IMR-90 (cell line): Measurements from ENCODE around the gene DDOST. TPM values are rescaled to one million over a fixed set of nuclear protein-coding genes. Genes with fewer than 3 reads are reported as not detected.

Experiments used
- ATAC-seq: fragments of 200-7000 bp; cut with Tn5 transposase; 2 replicates; pipeline ENCODE4 v1.9.1; 2020; ENCODE audit warnings: low read depth, mild to moderate bottlenecking, moderate library complexity
- BruUV-seq: library from RNA; stranded (reverse); fragments of 400-500 nt; replicated peaks from 2 replicates; lab custom pipeline; 2021; lab: Mats Ljungman, UMichigan
- CTCF ChIA-PET: fragments of 300-600 bp; formaldehyde crosslinking; extraction: SDS; loops from one replicate; lab custom pipeline; 2021; ENCODE audit warnings: antibody characterized with exemption; lab: Yijun Ruan, JAX
- POLR2A ChIA-PET: fragments of 300-600 bp; sonication (Branson Sonifier 250); formaldehyde crosslinking; loops from one replicate; lab custom pipeline; 2022; ENCODE audit warnings: antibody characterized with exemption; ENCODE audit not compliant: unreplicated experiment; lab: Charles Lee
- DNase-seq: peaks from one replicate; pipeline ENCODE4 v3.0.0; 2013
- H2AFZ ChIP-seq: replicated peaks from 2 replicates; pipeline ENCODE3; 2013; ENCODE audit warnings: low read length, mild to moderate bottlenecking; ENCODE audit not compliant: poor library complexity
- H2AK5ac ChIP-seq: 2 replicates; pipeline ENCODE4 v1.6.1; 2013; ENCODE audit warnings: low read depth, low read length, inconsistent platforms
- H2AK9ac ChIP-seq: replicated peaks from 2 replicates; pipeline ENCODE3; 2013; ENCODE audit warnings: mild to moderate bottlenecking, low read depth, low read length, moderate library complexity; ENCODE audit not compliant: poor library complexity
- H2BK120ac ChIP-seq: 2 replicates; pipeline ENCODE4 v1.6.1; 2013; ENCODE audit warnings: low read depth, low read length, inconsistent platforms
- H2BK15ac ChIP-seq: 3 replicates; pipeline ENCODE4 v1.6.1; 2013; ENCODE audit warnings: low read depth, low read length, inconsistent platforms
- H2BK20ac ChIP-seq: 2 replicates; pipeline ENCODE4 v1.6.1; 2013; ENCODE audit warnings: low read depth, mild to moderate bottlenecking, inconsistent platforms, low read length, moderate library complexity
- H2BK5ac ChIP-seq: 2 replicates; pipeline ENCODE4 v1.6.1; 2013; ENCODE audit warnings: mild to moderate bottlenecking, low read depth, low read length, inconsistent platforms; ENCODE audit not compliant: poor library complexity, severe bottlenecking
- H3K14ac ChIP-seq: replicated peaks from 2 replicates; pipeline ENCODE4 v1.6.1; 2013; ENCODE audit warnings: low read depth, low read length, inconsistent platforms
- H3K18ac ChIP-seq: 2 replicates; pipeline ENCODE4 v1.6.1; 2013; ENCODE audit warnings: low read depth, low read length, control low read depth
- H3K23ac ChIP-seq: 2 replicates; pipeline ENCODE4 v1.6.1; 2013; ENCODE audit warnings: low read depth, low read length, inconsistent platforms
- H3K27ac ChIP-seq: 2 replicates; pipeline ENCODE4 v1.5.1; 2013; ENCODE audit warnings: mild to moderate bottlenecking, control low read depth, low read length; ENCODE audit not compliant: insufficient read depth
- H3K27me3 ChIP-seq: 2 replicates; pipeline ENCODE4 v1.6.1; 2013; ENCODE audit warnings: low read length; ENCODE audit not compliant: control insufficient read depth, insufficient read depth
- H3K36me3 ChIP-seq: 2 replicates; pipeline ENCODE4 v1.6.1; 2013; ENCODE audit warnings: low read length, mixed read lengths; ENCODE audit not compliant: control insufficient read depth, insufficient read depth
- H3K4ac ChIP-seq: 2 replicates; pipeline ENCODE4 v1.6.1; 2013; ENCODE audit warnings: low read depth, low read length, inconsistent platforms
- H3K4me1 ChIP-seq: 2 replicates; pipeline ENCODE4 v1.6.1; 2013; ENCODE audit warnings: low read length, mixed read lengths; ENCODE audit not compliant: control insufficient read depth, insufficient read depth
- H3K4me2 ChIP-seq: 2 replicates; pipeline ENCODE4 v1.6.1; 2013; ENCODE audit warnings: low read depth, mild to moderate bottlenecking, control low read depth, low read length, moderate library complexity
- H3K4me3 ChIP-seq: 2 replicates; pipeline ENCODE4 v1.5.1; 2013; ENCODE audit warnings: low read depth, mild to moderate bottlenecking, control low read depth, low read length, moderate library complexity; ENCODE audit not compliant: insufficient read depth
- H3K56ac ChIP-seq: 2 replicates; pipeline ENCODE4 v1.6.1; 2013; ENCODE audit warnings: low read length, inconsistent platforms; ENCODE audit not compliant: insufficient read depth; ENCODE audit errors: extremely low read depth
- H3K79me1 ChIP-seq, 2 experiments: 2 replicates each; pipeline ENCODE4 v1.6.1; 2013; ENCODE audit warnings: low read length in 2 of 2, inconsistent platforms in 1 of 2, low read depth in 1 of 2
- H3K9ac ChIP-seq: 2 replicates; pipeline ENCODE4 v1.6.1; 2013; ENCODE audit warnings: low read depth, low read length, control low read depth
- H3K9me1 ChIP-seq: 2 replicates; pipeline ENCODE4 v1.6.1; 2013; ENCODE audit warnings: low read length, inconsistent platforms; ENCODE audit not compliant: insufficient read depth
- H3K9me3 ChIP-seq: 2 replicates; pipeline ENCODE4 v1.6.1; 2013; ENCODE audit warnings: low read length; ENCODE audit not compliant: control insufficient read depth, insufficient read depth
- H4K20me1 ChIP-seq: 2 replicates; pipeline ENCODE4 v1.6.1; 2013; ENCODE audit warnings: low read length, inconsistent platforms; ENCODE audit not compliant: insufficient read depth
- H4K5ac ChIP-seq: 2 replicates; pipeline ENCODE4 v1.6.1; 2013; ENCODE audit warnings: mild to moderate bottlenecking, low read depth, low read length, control low read depth
- H4K8ac ChIP-seq, 2 experiments: 2 replicates each; pipeline ENCODE4 v1.6.1; 2013; ENCODE audit warnings: low read depth in 2 of 2, low read length in 2 of 2, control low read depth in 1 of 2, inconsistent platforms in 1 of 2
- H4K91ac ChIP-seq: 2 replicates; pipeline ENCODE4 v1.6.1; 2013; ENCODE audit warnings: low read depth, low read length, inconsistent platforms; ENCODE audit not compliant: insufficient read depth
- BHLHE40 ChIP-seq: fragments of 150-350 bp; IDR thresholded peaks from 2 replicates; pipeline ENCODE4 v1.6.1; 2016; ENCODE audit warnings: mild to moderate bottlenecking, low read depth, low read length
- CEBPB ChIP-seq: IDR thresholded peaks from 2 replicates; pipeline ENCODE4 v1.6.1; 2012; ENCODE audit warnings: low read depth, low read length, improper control_type of control experiment
- CHD1 ChIP-seq: IDR thresholded peaks from 2 replicates; pipeline ENCODE4 v1.6.1; 2012; ENCODE audit warnings: low read depth, low read length, improper control_type of control experiment
- MXI1 ChIP-seq: IDR thresholded peaks from 2 replicates; pipeline ENCODE4 v1.6.1; 2012; ENCODE audit warnings: low read depth, mild to moderate bottlenecking, low read length, moderate library complexity, borderline replicate concordance
- NFE2L2 ChIP-seq: fragments of 150-350 bp; IDR thresholded peaks from 2 replicates; pipeline ENCODE4 v1.6.1; 2016; ENCODE audit warnings: low read depth, mild to moderate bottlenecking, low read length
- POLR2A ChIP-seq: IDR thresholded peaks from 2 replicates; pipeline ENCODE4 v1.6.1; 2012; ENCODE audit warnings: mild to moderate bottlenecking, low read depth, low read length
- RAD21 ChIP-seq: IDR thresholded peaks from 2 replicates; pipeline ENCODE4 v1.6.1; 2012; ENCODE audit warnings: low read length, improper control_type of control experiment
- RCOR1 ChIP-seq: IDR thresholded peaks from 2 replicates; pipeline ENCODE4 v1.6.1; 2012; ENCODE audit warnings: mild to moderate bottlenecking, low read length, improper control_type of control experiment; ENCODE audit not compliant: insufficient replicate concordance
- RFX5 ChIP-seq: IDR thresholded peaks from 2 replicates; pipeline ENCODE4 v1.8.0; 2012; ENCODE audit warnings: low read depth, mild to moderate bottlenecking, low read length, moderate library complexity
- SMC3 ChIP-seq: fragments of 150-350 bp; IDR thresholded peaks from 2 replicates; pipeline ENCODE4 v1.6.1; 2016; ENCODE audit warnings: low read depth, mild to moderate bottlenecking, antibody characterized with exemption, low read length, moderate library complexity
- WGBS, 2 experiments: methylation state at CpG; one replicate each; pipeline versions ENCODE4 v1.1.5 to v1.1.7; 2013; ENCODE audit warnings: missing lambda C conversion rate in 2 of 2; ENCODE audit not compliant: insufficient read length in 1 of 2; ENCODE audit errors: extremely low coverage in 2 of 2; 5-methylcytosine and 5-hydroxymethylcytosine counted together
- dilution Hi-C: fragments of 300-500 bp; cut with HindIII; formaldehyde crosslinking; loops from one replicate; pipeline ENCODE4 v1.14.3; 2018; ENCODE audit warnings: low sequenced_read_pairs; ENCODE audit not compliant: unreplicated experiment
- in situ Hi-C: fragments of 300-500 bp; cut with MboI; formaldehyde crosslinking; loops from 3 replicates; pipeline ENCODE4 v1.14.3; 2019; ENCODE audit warnings: low sequenced_read_pairs, inconsistent platforms, mixed read lengths
- intact Hi-C: fragments of 100-400 bp; cut with micrococcal nuclease; formaldehyde crosslinking; loops from 2 replicates; pipeline ENCODE4 v1.10.0; 2022
- polyA plus RNA-seq, 3 experiments: library from polyadenylated mRNA; depleted of rRNA; stranded (reverse); fragments of >200 nt; gene quantifications; 2 replicates each; pipeline ENCODE4 v1.2.3, GENCODE V29; 2012; ENCODE audit warnings: low replicate concordance in 1 of 3
- total RNA-seq: library from RNA; depleted of rRNA; stranded (reverse); fragments of >200 nt; gene quantifications from 2 replicates; pipeline ENCODE4 v1.2.3, GENCODE V29; 2012
- TF ChIP-seq, protein P1 (sequence below): fragments of 150-350 bp; IDR thresholded peaks from 2 replicates; pipeline ENCODE4 v1.6.1; 2016; ENCODE audit warnings: low read depth, mild to moderate bottlenecking, low read length, moderate library complexity, borderline replicate concordance
- TF ChIP-seq, protein P2 (sequence below): fragments of 150-350 bp; IDR thresholded peaks from 2 replicates; pipeline ENCODE4 v1.6.1; 2017; ENCODE audit warnings: mild to moderate bottlenecking, antibody characterized with exemption, low read length, low read depth

Gene DDOST
- total and polyA plus RNA-seq, 2 of the 4 experiments (the other 2 are of a cell fraction) = 179 to 477 TPM

DNA sequence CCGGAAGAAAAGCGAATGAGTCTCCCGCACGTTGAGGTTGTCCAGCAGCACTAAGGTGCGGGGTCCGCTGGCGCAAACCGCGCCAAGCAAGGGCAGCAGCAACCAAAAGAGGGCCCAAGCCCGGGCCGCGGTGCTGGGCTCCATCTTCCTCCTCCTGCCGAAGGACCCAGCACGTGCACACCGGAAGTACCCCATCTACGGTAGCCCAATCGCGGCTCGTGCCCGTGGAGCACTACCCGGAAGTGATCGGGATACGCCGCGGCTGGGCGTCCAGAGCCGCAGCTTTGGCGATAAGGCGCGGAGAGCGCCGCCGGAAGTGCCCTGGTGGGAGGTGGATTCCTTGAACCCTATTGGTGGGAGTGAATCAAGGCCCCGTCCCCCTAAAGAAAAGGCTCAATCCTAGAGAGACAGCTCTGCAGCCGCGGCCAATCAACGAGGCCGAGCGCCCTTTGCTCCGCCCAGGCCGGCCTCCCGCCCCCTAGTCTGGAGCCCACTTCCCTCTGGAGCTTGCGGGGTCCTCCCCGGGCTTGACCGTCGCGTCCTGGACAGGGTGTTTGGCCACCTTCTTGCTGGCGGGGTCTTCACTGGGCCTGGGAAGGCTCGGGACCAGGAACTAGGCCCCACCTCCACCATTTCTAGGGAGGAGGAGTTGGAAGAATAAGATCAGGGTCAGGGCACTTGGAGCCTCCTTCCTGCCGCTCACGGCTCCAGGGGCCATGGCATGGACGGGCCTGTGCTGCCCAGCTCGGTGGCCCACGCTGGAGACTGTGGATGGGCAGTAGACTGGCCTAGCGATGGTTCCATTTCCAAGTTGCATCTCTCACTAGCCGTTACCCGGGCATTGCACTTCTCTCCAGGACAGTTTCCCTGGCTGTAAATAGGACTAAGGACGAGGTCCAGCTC lies at the start of gene DDOST (continued):
- no peak for TF ChIP-seq CHD1
- TF ChIP-seq BHLHE40 = peak; percentile 81; the same call in 1 of the 2 replicates
- TF ChIP-seq RFX5 = no peak

DNA sequence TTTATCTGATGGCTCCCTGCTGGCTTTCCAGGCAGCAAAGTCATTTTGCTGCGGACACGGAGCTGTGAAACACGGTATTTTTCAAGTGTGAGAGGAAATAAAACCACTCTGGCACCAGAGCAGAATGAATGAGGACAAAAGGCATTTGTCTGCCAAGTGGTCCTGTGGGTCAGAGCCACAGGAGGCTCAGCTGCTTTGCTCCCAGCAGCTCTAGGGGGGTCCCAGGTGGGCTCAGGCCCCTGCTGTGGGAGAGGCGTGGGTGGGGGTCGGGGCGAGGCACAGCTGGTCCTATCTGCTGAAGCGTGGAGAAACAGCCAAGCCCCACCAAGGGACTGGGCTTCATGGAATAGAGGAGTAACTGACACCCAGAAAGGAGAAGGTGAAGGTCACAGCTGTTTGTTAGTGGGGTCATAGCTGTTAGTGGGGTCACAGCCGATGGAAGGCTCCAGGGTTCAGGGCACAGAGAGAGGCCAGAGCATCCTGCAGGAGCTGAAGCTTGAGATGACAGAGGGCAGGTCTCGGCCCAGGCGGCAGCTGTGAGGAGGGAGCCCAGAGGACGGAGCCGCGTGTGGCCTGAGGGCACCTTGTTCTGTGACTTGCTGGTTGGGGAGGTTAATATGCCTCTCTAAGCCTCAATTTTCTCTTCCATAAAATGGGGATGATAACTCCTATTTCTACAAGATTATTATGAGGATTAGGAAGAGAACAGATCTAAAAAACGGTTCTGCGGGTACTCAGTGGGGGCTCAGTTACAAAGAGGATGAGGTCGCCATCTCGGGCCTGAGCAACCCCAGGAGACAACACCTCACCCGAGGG lies 49.5 kb upstream of the DDOST start:
- ChIA-PET CTCF (interaction anchor here (1.2 kb wide), 1 partner anchor 14 kb away, joined by 3 read pairs; no protein-coding TSS in a partner anchor), POLR2A (interaction anchor here (0.8 kb wide), 1 partner anchor 12 kb away, joined by 3 read pairs; no protein-coding TSS in a partner anchor)
- Histone ChIP-seq H2BK120ac (no peak overlapping the region), H2BK5ac (no peak overlapping the region), H3K4ac (no peak overlapping the region; the same call in 1 of the 2 replicates), H3K27ac (no peak overlapping the region), H2AK5ac (no peak overlapping the region), H3K9ac (no peak overlapping the region), H3K79me1 (no peaks in the 10 kb centered on the region), H4K91ac (no peak overlapping the region; the same call in 1 of the 2 replicates), H3K23ac (no peak overlapping the region), H2AK9ac (no peak overlapping the region), H3K9me1 (peaks cover 8% of the 10 kb centered on the region; the same call in 1 of the 2 replicates), H3K9me3 (no peaks in the 10 kb centered on the region), H2BK15ac (no peak overlapping the region), H3K18ac (no peak overlapping the region), H4K8ac (no peak overlapping the region), H3K27me3 (no peaks in the 10 kb centered on the region), H3K14ac (no peak overlapping the region), H4K20me1 (no peaks in the 10 kb centered on the region), H2AFZ (no peak overlapping the region), H3K4me3 (no peak overlapping the region), H4K5ac (no peak overlapping the region), H3K4me1 (no peaks in the 10 kb centered on the region), H3K56ac (no peak overlapping the region), H2BK20ac (no peak overlapping the region), H3K36me3 (no peaks in the 10 kb centered on the region), H3K4me2 (no peak overlapping the region)
- DNase-seq = no peak
- ATAC-seq = no peak
- 44% methylated on average over 6 of the region's 18 CpGs; no CpG with 5 or more reads in 1 of the 2 experiments for WGBS, 2 experiments
- no peak for TF ChIP-seq RAD21
- no peak for TF ChIP-seq CHD1
- TF ChIP-seq, protein P1, sequence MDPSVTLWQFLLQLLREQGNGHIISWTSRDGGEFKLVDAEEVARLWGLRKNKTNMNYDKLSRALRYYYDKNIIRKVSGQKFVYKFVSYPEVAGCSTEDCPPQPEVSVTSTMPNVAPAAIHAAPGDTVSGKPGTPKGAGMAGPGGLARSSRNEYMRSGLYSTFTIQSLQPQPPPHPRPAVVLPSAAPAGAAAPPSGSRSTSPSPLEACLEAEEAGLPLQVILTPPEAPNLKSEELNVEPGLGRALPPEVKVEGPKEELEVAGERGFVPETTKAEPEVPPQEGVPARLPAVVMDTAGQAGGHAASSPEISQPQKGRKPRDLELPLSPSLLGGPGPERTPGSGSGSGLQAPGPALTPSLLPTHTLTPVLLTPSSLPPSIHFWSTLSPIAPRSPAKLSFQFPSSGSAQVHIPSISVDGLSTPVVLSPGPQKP = no peak
- no peak for TF ChIP-seq RFX5
- no peak for TF ChIP-seq NFE2L2
- no peak for TF ChIP-seq SMC3
- no peak for TF ChIP-seq CEBPB
- TF ChIP-seq, protein P2, sequence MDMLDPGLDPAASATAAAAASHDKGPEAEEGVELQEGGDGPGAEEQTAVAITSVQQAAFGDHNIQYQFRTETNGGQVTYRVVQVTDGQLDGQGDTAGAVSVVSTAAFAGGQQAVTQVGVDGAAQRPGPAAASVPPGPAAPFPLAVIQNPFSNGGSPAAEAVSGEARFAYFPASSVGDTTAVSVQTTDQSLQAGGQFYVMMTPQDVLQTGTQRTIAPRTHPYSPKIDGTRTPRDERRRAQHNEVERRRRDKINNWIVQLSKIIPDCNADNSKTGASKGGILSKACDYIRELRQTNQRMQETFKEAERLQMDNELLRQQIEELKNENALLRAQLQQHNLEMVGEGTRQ = no peak
- no peak for TF ChIP-seq POLR2A
- no peak for TF ChIP-seq BHLHE40
- TF ChIP-seq RCOR1 = no peak
- no peak for TF ChIP-seq MXI1
- dilution Hi-C loops = no loop called here
- no TSS peak for BruUV-seq
- in situ Hi-C loops = no loop called here
- intact Hi-C loops = no loop called here
